GM21390 (cell line): ENCODE measurements around the gene AGPAT4.

Experiments used
- ATAC-seq: cut with Tn5 transposase; IDR thresholded peaks from one replicate; pipeline ENCODE4 v1.9.1; 2021; ENCODE audit not compliant: unreplicated experiment

Gene AGPAT4

DNA sequence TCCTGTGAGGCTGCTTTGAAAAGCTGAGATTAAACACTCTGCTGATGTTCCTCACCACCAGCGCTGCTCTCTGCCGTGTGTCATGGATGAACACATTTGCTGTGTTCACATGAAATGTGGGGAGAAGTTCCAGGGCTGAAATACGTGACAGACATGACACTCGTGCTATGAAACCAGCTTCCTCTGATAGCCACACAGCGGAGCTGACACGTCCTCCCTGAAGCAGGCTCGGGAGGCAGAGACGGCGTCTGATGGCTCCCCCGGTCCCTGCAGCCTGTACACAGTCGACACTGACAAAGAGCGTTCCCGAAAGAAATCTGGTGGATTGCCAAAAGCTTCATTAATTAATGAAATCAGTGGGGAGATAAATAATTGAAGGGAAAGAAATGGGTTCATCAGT lies 17.5 kb downstream of the AGPAT4 start:
- ATAC-seq: no peak

DNA sequence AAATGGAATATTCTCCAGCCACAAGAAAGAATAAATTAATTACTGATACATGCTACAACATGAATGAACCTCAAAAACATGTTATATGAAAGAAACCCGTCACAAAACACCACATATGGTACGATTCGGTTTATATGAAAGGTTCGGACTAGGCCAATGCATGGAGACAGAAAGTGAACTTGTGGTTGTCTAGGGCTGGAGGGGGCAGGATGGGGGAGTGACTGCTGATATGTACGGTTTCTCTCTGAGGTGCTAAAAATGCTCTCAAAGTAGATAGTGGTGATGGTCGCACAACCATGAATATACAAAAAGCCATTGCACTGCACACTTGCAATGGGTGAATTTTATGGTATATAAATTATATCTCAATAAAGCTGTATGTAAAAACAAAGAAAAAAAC lies 18.3 kb downstream of the AGPAT4 start:
- ATAC-seq: no peak

DNA sequence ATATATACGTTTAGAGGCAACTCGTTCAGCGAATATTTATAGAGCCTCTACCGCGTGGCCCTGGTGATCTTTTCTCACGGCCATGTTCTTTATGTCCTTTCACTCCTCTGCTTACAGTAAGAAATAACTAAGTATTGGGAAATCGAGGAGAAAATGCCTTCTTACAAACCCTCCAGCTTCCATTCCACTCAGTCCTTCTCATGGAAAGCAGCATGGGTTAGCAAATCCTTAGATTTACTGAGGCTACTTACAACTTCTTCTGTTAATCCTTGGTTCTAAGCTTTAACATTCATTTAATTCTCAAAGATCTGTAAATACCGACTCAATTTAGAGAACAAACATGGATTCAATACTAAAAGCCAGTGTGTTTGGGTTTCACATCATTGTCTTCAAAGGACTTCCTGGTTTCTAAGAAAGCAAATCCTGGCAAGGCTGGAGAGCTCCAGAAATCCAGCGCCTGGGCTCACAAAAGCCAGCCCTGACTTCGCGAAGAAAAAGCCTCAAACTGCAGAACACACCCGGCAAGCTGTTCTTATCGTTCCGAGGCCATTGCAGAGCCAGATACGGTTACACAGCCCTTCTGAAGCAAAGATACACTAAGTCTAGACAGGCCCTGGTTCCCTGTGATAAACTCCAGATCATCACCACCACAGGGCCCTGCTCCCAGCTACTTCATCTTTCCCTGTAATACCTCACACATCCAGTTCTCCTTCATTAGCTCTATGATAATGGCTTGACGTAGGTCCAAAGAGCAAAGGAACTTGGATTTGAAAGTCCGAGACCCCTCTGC lies 19.2 kb downstream of the AGPAT4 start:
- no peak for ATAC-seq

GRCh38 chr6:161254126-161254463 lies 19.8 kb downstream of the AGPAT4 start:
- no peak for ATAC-seq

- ATAC-seq: no peak
These were observed 22.5 kb downstream of the AGPAT4 start for GRCh38 chr6:161251345-161251744.

- ATAC-seq: no peak
These were observed 24.5 kb downstream of the AGPAT4 start for GRCh38 chr6:161249327-161249726.

DNA sequence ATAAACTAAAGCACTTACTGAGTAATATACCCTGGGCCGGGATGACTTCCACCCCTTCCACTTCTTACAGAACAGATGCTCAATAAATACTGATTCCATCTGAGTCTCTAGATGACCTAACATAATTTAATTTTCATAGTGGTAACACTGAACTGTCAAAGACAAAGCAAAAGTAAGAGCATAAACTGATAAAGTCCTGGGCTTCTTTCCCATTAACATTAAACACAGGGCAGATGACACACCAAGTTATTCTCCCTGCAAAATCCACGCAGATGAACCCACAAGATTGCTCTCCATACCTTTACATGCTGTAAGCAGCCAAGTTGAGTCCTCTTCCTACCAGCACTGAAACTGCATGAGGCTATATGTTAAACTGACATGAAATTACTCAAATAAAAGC lies 27.1 kb downstream of the AGPAT4 start:
- no peak for ATAC-seq

GRCh38 chr6:161245363-161245762 lies 28.5 kb downstream of the AGPAT4 start:
- no peak for ATAC-seq

DNA sequence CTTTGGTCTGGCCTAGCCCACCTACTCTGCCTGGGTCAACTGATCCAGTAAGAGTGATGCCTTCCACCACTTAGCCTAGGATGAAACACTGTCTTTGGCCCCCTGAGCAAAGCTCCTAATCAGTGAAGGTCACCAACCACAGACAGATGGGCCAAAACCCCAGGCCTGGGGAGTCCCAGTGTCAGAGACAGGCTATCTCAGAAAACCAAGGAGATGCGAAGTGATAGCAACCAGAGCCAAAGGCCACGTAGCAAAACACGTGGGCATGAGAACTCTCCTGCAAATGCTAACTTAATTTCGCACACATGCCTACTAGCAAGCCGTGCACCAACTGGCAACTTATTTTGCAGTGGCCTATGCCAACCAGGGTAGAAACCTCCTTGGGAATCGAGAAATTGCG lies 29.1 kb downstream of the AGPAT4 start:
- no peak for ATAC-seq

DNA sequence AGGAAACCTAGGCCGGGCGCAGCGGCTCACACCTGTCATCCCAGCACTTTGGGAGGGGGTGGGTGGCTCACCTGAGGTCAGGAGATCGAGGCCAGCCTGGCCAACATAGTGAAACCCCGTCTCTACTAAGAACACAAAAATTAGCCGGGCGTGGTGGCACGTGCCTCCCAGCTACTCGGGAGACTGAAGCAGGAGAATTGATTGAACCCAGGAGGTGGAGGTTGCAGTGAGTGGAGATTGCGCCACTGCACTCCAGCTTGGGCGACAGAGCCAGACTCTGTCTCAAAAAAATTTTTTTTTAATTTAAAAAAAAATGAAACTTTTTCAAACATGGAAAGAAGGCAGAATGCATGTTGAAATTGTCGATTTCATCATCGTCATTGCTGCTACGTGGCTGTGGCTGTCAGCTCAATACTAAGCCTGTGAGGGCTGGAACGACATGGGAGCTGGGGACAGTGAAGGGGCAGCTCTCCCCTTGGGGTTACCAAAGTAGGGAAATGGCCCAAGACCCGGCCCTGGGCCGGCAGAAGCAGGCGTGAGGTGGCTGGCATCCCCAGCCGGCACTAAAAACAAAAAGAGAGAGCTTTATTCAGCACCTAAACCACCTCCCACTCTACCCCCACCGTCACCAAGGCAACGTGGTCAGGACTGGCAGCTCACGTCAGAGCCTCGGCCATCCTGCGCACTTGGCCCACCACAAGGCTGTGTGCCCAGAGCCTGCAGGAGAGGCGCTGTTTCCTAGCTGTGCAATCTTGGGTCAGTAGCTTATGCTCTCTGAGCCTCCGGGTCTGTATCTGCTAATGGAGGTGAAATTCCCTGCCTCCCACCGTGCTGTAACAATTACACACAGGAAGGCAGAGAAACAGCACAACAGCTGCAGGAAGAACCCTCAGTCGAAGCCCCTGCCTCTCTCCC lies 30.8 kb downstream of the AGPAT4 start:
- no peak for ATAC-seq

- ATAC-seq: no peak
These were observed 31.7 kb downstream of the AGPAT4 start for GRCh38 chr6:161242113-161242512.

DNA sequence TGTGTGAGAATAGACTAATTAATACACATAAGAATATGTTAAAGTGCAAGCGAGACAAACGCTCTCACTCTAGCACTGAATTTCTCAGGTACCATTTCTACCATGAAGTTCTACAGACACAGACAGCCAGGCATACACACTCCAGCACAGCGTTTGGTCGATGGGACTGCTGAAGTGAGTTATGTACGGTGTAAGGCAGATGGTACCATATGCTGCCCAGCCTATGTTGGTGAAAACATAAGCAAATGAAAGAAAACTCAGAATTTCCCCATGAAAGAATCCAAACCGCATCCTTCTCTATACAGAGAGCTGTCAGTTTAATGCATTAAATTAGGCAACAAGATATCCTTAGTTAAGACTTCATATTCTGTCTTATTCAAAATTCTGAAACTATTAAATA lies 34.9 kb downstream of the AGPAT4 start:
- no peak for ATAC-seq

- ATAC-seq: no peak
These were observed 35.4 kb downstream of the AGPAT4 start for GRCh38 chr6:161238500-161238899.

GRCh38 chr6:161238081-161238480 lies 35.8 kb downstream of the AGPAT4 start:
- ATAC-seq: no peak

GRCh38 chr6:161237176-161237575 lies 36.7 kb downstream of the AGPAT4 start:
- no peak for ATAC-seq

- peak; percentile 50 for ATAC-seq
These were observed 37.9 kb downstream of the AGPAT4 start for GRCh38 chr6:161235776-161236633.

DNA sequence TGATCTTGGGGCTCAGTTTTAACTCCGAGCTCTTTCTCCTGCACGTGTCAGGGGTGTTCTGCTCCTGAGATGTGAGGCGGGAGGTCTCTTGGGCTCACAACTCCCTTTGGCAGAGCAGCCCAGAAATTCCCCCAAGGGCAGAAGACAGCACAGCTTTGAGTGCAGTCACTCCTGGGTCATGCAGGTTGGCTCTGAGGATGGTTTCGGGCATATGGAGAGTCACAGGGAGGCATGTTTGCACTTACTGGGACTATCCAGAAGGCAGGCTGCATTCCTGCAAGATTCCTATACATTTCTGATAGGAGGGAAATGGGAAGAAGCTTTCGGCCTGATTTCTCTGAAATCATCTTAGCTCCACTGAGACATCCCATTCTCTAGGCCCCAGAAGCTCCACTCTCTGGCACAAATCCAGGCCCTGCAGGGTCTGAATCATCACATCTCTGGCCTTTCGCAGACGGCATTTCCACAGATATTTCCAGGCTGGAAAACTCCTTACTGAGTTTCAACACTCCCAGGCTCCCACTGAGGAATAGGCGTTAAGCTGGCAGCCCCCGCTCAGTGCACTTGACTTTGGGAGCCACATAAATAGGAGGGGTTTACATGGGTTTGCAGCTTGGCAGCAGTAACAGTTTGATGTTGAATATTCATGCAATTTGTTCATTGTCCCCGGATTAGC lies 39.7 kb downstream of the AGPAT4 start:
- no peak for ATAC-seq

GRCh38 chr6:161232467-161232866 lies 41.4 kb downstream of the AGPAT4 start:
- no peak for ATAC-seq

GRCh38 chr6:161232010-161232409 lies 41.9 kb downstream of the AGPAT4 start:
- ATAC-seq: no peak

GRCh38 chr6:161230339-161230738 lies 43.5 kb downstream of the AGPAT4 start:
- ATAC-seq: no peak
